GM19328 (cell line): ENCODE results near the gene TACR2.
"Not testable (repeated sequence)": the region's sequence is repeated elsewhere in the genome, so short reads cannot be mapped to it uniquely, and the experiment has no call there.

Experiments used
- ATAC-seq: cut with Tn5 transposase; IDR thresholded peaks from one replicate; pipeline ENCODE4 v1.9.1; 2021; ENCODE audit warnings: mild to moderate bottlenecking, moderate library complexity; ENCODE audit not compliant: unreplicated experiment

Gene TACR2

GRCh38 chr10:69451209-69451783 is 34.6 kb upstream of the TACR2 start, which contains the start of gene TSPAN15:
TSPAN15 (plus strand) TSS chr10:69451465; CDS start chr10:69451595, 130 bp downstream.
- ATAC-seq: peak; percentile 79

DNA sequence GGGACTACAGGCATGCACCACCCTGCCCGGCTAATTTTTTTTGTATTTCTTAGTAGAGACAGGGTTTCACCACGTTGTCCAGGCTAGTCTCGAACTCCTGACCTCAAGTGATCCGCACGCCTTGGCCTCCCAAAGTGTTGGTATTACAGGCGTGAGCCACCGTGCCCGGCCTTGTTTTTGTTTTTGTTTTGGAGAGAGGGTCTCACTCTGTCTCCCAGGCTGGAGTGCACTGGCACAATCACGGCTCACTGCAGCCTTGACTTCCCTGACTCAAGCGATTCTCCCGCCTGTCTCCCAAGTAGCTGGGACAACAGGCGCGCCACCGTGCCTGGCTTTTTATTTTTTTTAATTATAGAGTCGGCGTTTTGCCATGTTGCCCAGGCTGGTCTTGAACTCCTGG is 33.7 kb upstream of the TACR2 start:
- not testable (repeated sequence) for ATAC-seq

- no peak for ATAC-seq
Observed at GRCh38 chr10:69449841-69450240, 33.1 kb upstream of the TACR2 start.

- ATAC-seq: no peak
Observed at GRCh38 chr10:69446650-69447151, 30.0 kb upstream of the TACR2 start.

DNA sequence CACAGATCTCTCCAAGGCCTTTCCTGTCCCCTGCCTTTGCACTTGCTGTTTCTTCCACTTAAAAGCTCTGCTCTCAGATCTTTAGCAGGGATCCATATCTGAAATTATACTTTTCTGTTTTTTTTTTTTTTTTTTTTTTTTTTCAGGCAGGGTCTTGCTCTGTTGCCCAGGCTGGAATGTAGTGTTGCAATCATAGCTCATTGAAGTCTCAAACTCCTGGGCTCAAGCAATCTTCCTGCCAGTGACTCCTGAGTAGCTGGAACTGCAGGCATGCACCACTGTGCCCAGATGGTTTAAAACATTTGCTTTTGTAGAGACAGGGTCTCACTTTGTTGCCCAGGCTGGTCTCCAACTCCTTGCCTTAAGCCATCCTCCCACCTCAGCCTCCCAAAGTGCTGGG is 29.5 kb upstream of the TACR2 start:
- ATAC-seq: no peak

DNA sequence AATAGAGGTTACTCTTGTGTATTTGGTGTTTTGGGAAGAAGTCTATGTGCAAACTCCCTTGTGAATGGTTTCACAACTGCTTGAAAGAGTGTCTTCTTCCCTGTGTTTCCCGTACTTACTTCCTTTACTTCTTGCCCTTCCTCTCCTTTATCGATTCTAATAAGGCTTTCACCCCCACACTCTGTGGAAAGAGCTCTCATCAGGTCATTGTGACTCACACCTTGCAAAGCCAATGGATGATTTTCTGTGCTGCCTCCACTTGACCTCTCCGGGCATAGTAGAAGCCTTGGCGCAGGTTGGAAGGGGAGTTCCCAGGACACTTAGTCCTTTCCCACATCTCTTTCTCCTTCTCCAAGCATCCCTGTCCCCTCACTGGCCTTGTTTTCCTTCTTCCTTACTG is 28.3 kb upstream of the TACR2 start:
- no peak for ATAC-seq

DNA sequence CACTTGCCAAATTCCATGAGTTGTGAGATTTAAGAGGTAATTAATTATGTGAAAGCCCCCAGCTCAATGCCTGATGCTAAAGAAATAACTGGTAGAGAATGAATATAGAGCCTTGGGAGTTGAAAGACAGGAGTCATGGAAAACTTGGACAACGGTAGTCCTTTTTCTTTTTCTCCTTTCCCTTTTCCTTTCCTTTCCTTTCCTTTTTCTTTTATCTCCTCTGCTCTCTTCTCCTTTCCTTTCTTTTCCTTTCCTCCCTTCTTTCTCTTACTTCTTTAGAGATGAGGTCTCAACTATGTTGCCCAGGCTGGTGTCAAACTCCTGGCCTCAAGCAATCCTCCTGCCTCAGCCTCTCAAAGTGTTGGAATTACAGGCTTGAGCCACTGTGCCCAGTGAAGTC is 26.6 kb upstream of the TACR2 start:
- ATAC-seq: no peak

DNA sequence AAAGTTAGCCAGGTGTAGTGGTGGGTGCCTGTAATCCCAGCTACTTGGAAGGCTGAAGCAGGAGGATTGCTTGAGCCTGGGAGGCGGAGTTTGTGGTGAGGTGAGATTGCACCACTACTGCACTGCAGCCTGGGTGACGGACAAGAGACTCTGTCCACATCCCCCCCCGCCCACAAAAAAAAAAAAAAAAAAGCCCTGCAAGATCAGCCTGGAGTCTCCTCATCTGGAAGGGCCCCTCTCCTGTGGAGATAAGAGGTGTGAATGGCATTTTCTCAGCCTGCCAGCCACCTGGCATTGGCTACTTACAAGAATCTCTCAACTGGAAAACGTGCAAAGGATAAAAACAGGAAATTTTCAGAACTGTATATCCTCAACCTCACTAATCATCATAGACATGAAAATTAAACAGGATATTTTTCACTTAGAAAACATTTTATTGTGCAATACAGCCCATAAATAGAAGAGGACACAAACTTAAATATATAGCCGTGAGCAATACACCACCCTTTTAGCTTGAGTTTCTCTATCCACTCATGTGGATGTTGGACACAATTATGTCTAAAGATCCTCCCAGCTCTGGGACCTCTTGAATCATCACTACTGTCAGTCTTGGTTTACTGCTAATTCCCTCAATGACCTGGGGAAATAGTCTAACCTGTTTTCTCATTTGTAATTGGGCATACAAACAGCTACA is 23.2 kb upstream of the TACR2 start:
- ATAC-seq: no peak

- ATAC-seq: no peak
Observed at GRCh38 chr10:69439350-69439739, 22.6 kb upstream of the TACR2 start.

- ATAC-seq: no peak
Observed at GRCh38 chr10:69438536-69439349, 22.0 kb upstream of the TACR2 start.

DNA sequence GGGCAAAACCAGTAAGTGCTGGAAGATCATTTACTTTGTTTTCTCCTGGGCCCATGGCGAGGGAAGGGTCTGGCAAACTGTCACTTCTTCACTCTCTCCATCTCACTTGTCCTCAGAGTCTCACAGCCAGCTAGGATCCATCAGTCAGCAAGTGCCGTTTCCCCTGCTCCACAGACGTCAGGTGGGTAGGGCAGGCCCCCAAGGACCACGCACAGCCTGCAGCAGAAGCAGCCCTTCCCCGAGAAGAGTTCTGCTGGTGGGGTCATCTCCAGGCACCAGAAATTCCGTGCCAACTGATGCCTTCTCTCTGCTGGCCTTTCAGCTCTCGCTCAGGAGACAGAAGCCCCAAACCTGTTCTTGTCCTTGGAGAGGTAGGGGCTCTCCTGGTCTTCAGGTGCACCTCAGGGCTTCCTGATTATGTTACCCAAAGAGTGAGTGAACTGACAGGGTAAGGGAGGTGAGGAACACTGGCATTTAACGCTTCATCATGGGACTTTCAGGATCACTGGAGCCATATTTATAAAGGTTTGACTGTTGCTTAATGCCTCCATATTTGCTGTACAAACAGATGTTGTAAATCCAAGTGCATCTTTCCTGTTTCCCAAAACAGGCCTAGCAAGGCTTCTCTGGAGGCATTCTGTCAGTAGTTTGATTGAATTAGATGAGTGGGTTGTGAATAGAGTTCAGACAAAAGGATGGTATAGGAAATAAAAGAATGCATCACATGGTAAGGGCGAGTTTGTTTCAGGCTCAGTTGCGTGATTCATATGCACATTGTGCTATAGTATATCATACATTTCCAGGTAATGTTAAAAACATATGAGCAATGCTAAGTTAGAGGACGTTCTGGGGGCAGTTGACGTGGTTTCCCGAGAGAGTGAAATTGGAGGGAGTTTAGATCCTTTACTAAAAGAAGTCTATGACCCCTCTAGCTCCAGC is 20.9 kb upstream of the TACR2 start:
- no peak for ATAC-seq

DNA sequence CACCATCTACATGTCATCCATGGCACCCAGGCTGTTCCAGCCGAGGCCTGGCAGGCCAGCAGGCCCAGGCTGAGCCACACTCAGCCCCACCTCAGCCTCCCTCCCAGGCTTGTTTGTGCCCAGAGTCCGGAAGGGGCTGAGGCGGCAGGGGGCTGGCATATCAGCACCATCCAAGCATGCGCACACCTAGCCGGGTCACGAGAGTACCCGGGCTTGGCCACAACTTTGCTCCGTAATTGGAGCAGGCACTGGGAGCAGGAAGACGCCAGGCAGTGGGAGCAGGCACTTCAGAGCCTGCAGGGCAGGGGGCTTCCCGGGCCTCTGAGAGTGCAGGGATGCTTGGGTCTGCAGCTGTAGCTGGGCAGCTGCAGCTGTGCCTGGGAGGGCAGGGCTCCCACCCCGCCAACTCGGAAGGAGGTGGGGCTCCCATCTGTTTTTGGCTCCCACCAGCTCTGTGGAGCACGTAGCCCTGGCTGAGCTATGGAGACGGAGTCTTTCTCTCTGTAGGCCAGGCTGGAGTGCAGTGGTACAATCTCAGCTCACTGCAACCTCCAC is 19.3 kb upstream of the TACR2 start:
- ATAC-seq: no peak

DNA sequence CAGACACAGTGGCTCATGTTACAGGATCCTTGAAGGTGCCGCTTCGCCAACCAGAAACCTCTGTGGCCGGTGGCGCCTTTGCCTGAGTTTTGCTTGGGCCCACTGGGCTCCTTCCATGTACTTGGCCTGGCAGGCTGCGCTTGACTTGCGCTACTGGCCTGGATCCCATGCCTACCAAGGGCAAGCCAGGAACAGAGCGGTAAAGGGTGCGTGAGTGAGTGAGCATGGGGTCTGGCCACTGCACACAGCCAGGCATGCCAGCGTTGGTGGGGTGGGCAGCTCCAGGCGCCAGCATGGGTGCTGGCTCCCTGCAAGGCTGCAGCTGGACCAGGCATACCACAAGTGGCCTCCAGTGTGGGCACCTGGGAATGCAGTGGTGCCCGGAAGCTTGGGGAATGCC is 18.2 kb upstream of the TACR2 start:
- no peak for ATAC-seq

GRCh38 chr10:69434169-69434568 is 17.5 kb upstream of the TACR2 start:
- no peak for ATAC-seq

- no peak for ATAC-seq
Observed at GRCh38 chr10:69428165-69428564, 11.4 kb upstream of the TACR2 start.

DNA sequence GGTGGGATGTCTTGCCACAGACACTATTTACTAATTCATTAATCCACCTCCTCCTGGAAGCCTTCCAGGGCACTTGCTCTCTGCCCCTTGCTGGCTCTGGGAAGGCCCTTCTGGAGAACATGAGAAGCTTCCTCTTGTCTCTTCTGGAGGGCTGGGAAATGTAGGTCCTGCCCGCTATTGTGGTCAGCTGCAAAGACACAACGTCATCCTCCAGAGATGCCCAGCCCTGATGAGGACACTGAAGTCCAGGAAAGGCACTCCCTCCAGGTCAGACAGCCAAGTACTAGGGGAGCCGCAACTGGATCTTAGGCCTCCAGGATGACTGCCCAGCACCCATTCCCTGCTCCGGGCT is 9.6 kb upstream of the TACR2 start:
- no peak for ATAC-seq

DNA sequence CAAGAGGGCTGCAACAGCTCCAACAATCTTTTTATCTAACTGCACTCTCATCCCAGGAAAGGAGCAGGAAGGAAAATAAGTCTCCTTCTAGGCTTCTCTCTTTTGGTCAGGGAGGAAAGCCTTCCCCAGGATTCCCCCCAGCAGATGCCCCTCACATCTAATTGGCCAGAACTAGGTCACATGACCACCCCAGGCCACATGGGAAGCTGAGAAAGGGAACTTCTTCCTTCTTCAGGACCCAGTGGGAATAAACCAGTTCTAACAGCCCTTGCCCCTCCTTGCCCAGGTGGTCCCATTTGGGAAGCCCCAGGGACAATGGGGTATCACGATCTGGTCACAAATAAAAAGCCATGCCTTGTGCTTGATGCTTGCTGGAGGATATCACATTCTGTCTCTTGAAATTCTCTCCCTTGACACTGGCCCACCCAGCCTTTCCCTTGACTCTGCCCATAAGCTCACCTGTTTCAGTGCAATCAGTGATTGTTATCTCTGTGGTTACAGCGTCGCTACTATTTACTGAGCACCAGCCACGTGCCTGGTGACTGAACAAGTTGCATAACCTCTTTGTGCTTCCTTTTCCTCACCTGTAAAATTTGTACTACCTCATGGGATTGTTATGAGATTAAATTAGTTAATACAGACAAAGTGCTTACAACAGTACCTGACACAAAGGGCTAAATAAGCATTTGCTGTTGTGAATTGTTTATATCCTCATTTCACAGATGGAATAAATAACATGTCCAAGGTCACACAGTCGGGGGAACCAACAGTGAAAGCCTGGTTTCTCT is 9.0 kb upstream of the TACR2 start:
- ATAC-seq: no peak

DNA sequence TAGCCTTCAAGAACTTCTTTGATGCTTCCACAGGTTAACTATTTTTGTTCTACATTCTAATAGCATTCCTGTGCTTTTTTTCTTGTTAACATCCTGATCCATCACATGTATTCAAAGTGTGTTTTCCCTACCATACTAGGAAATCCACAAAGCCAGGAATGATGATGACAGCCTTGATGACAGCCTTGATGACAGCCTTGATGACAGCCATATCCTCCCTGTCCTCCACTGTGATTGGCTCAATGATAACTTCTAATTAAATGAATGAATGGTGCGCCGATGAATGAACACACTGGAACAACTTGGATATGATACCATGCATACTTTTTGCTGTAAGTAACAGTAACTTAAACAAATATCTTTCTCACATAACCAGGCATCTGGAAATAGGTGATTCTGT is 8.3 kb upstream of the TACR2 start:
- ATAC-seq: no peak

DNA sequence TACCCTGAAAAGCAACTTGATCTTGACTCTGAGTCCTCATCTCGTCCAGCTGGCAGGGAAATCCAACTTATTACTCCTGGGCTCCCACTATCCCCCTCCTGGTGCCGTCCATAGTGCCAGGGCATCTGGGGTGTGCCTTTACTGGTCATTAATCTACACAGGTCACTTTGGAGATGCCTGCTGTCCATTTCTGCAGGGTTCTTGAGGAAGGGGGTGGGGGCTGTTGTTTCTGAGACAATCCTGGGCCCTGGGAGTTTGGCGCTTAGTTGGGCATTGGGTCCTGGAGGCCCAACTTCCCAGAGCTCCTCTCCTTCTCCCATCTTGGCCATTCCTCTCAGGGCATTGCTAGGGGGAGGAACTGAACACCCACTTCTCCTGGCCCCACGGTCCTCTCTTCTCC is 6.0 kb upstream of the TACR2 start:
- ATAC-seq: no peak
